GM23248 (cell line): ENCODE measurements around the gene HHIPL1. TPM values are rescaled to one million over a fixed set of nuclear protein-coding genes. Genes with fewer than 3 reads are reported as not detected.
A peak's percentile ranks its signal among the peaks of the same experiment; 100 is the strongest.

Experiments
- DNase-seq: peaks from one replicate; pipeline ENCODE4 v3.0.0-alpha.2; 2015
- H2AFZ ChIP-seq: fragments of 200-600 bp; sonication (generic); 2 replicates; pipeline ENCODE4 v1.6.1; 2016; ENCODE audit warnings: antibody characterized with exemption
- H3F3A ChIP-seq: fragments of 200-600 bp; sonication (generic); 2 replicates; pipeline ENCODE4 v1.6.1; 2016; ENCODE audit warnings: mild to moderate bottlenecking, antibody characterized with exemption, mixed run types; ENCODE audit not compliant: insufficient read depth
- H3K27ac ChIP-seq: fragments of 200-600 bp; sonication (generic); 2 replicates; pipeline ENCODE4 v1.5.1; 2016; ENCODE audit warnings: mild to moderate bottlenecking
- H3K27me3 ChIP-seq: fragments of 200-600 bp; sonication (generic); replicated peaks from 2 replicates; pipeline ENCODE4 v1.6.1; 2016; ENCODE audit warnings: mild to moderate bottlenecking; ENCODE audit not compliant: insufficient read depth
- H3K36me3 ChIP-seq: fragments of 200-600 bp; sonication (generic); 2 replicates; pipeline ENCODE4 v1.6.1; 2016; ENCODE audit warnings: low read depth, mild to moderate bottlenecking
- H3K4me1 ChIP-seq: fragments of 200-600 bp; sonication (generic); 2 replicates; pipeline ENCODE4 v1.6.1; 2016; ENCODE audit warnings: mild to moderate bottlenecking; ENCODE audit not compliant: insufficient read depth
- H3K4me2 ChIP-seq: fragments of 200-600 bp; sonication (generic); one replicate; pipeline ENCODE4 v1.6.1; 2016; ENCODE audit warnings: mild to moderate bottlenecking; ENCODE audit not compliant: unreplicated experiment
- H3K4me3 ChIP-seq: fragments of 200-600 bp; sonication (generic); 2 replicates; pipeline ENCODE4 v1.5.1; 2016; ENCODE audit warnings: mild to moderate bottlenecking
- H3K79me2 ChIP-seq: fragments of 200-600 bp; sonication (generic); 2 replicates; pipeline ENCODE4 v1.6.1; 2016; ENCODE audit warnings: mild to moderate bottlenecking; ENCODE audit not compliant: insufficient read depth
- H3K9ac ChIP-seq: fragments of 200-600 bp; sonication (generic); 2 replicates; pipeline ENCODE4 v1.6.1; 2016; ENCODE audit warnings: mild to moderate bottlenecking
- H3K9me2 ChIP-seq: fragments of 200-600 bp; sonication (generic); 2 replicates; pipeline ENCODE4 v1.6.1; 2016; ENCODE audit warnings: mixed run types, mild to moderate bottlenecking, moderate library complexity; ENCODE audit not compliant: insufficient read depth
- H3K9me3 ChIP-seq: fragments of 200-600 bp; sonication (generic); one replicate; pipeline ENCODE4 v1.6.1; 2017; ENCODE audit warnings: low read depth
- H4K20me1 ChIP-seq: fragments of 200-600 bp; sonication (generic); 2 replicates; pipeline ENCODE4 v1.6.0; 2016; ENCODE audit not compliant: insufficient read depth
- EZH2 ChIP-seq: fragments of 200-600 bp; sonication (generic); IDR thresholded peaks from 2 replicates; pipeline ENCODE4 v1.6.1; 2018; ENCODE audit warnings: antibody characterized with exemption, mild to moderate bottlenecking; ENCODE audit not compliant: insufficient read depth, poor library complexity, severe bottlenecking
- EZH2phosphoT487 ChIP-seq: fragments of 200-600 bp; sonication (generic); IDR thresholded peaks from 2 replicates; pipeline ENCODE4 v1.6.1; 2018; ENCODE audit warnings: antibody characterized with exemption, moderate library complexity, mild to moderate bottlenecking, low read depth; ENCODE audit not compliant: insufficient read depth
- WGBS, 2 experiments: methylation state at CpG; one replicate each; pipeline ENCODE4 v1.1.6; 2015 to 2017; ENCODE audit warnings: low lambda C conversion rate in 2 of 2, low coverage in 1 of 2; ENCODE audit errors: missing lambda C conversion rate in 2 of 2; 5-methylcytosine and 5-hydroxymethylcytosine counted together
- in situ Hi-C: fragments of 300-500 bp; cut with MboI; formaldehyde crosslinking; loops from 2 replicates; pipeline ENCODE4 v1.15.0; 2020
- polyA plus RNA-seq: library from polyadenylated mRNA; unstranded; fragments of >200 nt; fragmentation: Nextera tagmentation; extraction: Ambion mirVana; gene quantifications from 2 replicates; pipeline ENCODE4 v1.2.1, GENCODE V29; 2016
- total RNA-seq: library from RNA; depleted of rRNA; stranded (reverse); fragments of >200 nt; shearing (Covaris generic); gene quantifications from 2 replicates; pipeline ENCODE4 v1.2.3, GENCODE V29; 2014

The HHIPL1 gene
- total and polyA plus RNA-seq, 2 experiments from 2014 or later: 6.5 to 11.3 TPM

DNA sequence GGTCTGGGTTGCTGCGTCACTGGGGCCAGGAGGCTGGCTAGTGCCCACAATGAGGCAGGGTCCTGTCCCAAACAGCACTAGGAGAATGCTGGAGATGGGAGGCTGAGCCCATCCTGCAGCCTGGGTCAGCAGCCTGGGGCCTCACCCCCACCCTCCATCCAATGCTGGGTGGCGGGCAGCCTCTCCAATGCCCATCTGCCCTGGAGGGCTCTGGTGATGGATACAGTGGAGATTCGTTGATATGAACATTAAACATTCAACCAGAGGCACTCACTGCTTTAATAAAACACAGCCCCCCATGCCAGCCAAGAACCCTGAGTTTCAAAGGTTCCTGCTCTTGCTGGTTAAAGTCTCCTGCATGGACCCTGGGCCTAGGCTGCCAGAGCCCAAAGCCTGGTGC lies 19.5 kb upstream of the HHIPL1 start:
- in situ Hi-C loops: no loop called here
- 77 to 85% methylated on average over 3 of the region's 3 CpGs for WGBS, 2 experiments

DNA sequence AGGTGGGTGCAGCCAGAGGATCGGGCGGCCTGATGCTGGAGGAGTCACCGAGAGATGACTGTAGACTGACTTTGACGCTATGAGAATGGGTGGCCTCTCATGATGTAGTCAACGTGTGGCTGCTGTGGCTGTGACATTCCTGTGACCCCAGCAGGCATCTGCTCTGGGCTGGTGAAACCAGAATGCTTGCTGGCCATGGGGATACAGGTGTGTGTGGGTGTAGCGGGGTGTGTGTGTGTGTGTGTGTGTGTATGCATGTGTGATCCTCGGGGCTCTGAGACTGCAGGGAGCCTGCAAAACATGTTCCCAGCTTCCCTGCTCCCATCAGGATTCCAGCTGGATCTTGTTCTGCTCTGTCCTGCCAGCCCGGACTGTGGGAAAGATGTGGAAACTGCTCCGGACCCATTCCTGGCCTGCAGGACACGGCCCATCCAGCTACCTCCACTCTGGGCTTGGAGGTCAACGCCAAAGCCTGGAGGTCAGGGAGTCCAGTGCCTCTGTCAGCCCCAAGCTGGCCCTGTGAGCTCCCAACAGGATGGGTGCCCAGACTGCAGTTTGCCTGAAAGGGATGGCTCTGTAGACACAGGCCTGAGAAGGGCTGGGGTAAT lies 18.8 kb upstream of the HHIPL1 start:
- peaks cover 26% of the 10 kb centered on the region for H3K4me1 ChIP-seq
- no peaks in the 10 kb centered on the region for H3K27me3 ChIP-seq
- H3K4me3 ChIP-seq: no peak overlapping the region
- in situ Hi-C loops: no loop called here
- H2AFZ ChIP-seq: no peak overlapping the region
- H3K4me2 ChIP-seq: no peak overlapping the region
- no peaks in the 10 kb centered on the region for H3K36me3 ChIP-seq
- H3K79me2 ChIP-seq: no peaks in the 10 kb centered on the region
- no peaks in the 10 kb centered on the region for H3K9me3 ChIP-seq
- no peaks in the 10 kb centered on the region for H4K20me1 ChIP-seq
- no peak overlapping the region for H3K27ac ChIP-seq
- H3K9ac ChIP-seq: no peak overlapping the region
- H3K9me2 ChIP-seq: no peaks in the 10 kb centered on the region
- 80% methylated on average over 11 of the region's 11 CpGs for WGBS, 2 experiments
- peaks cover 21% of the 10 kb centered on the region for H3F3A ChIP-seq
- TF ChIP-seq EZH2: no peak
- no peak for TF ChIP-seq EZH2phosphoT487
- no peak for DNase-seq

More for the DNA sequence above, 19.5 kb upstream of the HHIPL1 start:
- no peak for TF ChIP-seq EZH2
- TF ChIP-seq EZH2phosphoT487: no peak
- Histone ChIP-seq H2AFZ (no peak overlapping the region), H3K27ac (no peak overlapping the region), H3K36me3 (no peaks in the 10 kb centered on the region), H3K9me3 (no peaks in the 10 kb centered on the region), H4K20me1 (no peaks in the 10 kb centered on the region), H3K27me3 (no peaks in the 10 kb centered on the region), H3K79me2 (no peaks in the 10 kb centered on the region), H3K4me1 (peaks cover 26% of the 10 kb centered on the region), H3K9ac (no peak overlapping the region), H3F3A (peaks cover 21% of the 10 kb centered on the region), H3K9me2 (no peaks in the 10 kb centered on the region), H3K4me2 (no peak overlapping the region), H3K4me3 (no peak overlapping the region)
- DNase-seq: no peak

GRCh38 chr14:99627100-99627499 lies 17.8 kb upstream of the HHIPL1 start:
- no peaks in the 10 kb centered on the region for H3K27me3 ChIP-seq
- H3K4me3 ChIP-seq: no peak overlapping the region
- TF ChIP-seq EZH2: no peak
- TF ChIP-seq EZH2phosphoT487: no peak
- H2AFZ ChIP-seq: no peak overlapping the region
- H3K36me3 ChIP-seq: no peaks in the 10 kb centered on the region
- H3K79me2 ChIP-seq: no peaks in the 10 kb centered on the region
- in situ Hi-C loops: no loop called here
- H3K9ac ChIP-seq: no peak overlapping the region
- no peaks in the 10 kb centered on the region for H3K9me3 ChIP-seq
- WGBS, 2 experiments: 76 to 84% methylated on average over 2 of the region's 2 CpGs
- no peak overlapping the region for H3K27ac ChIP-seq
- DNase-seq: no peak
- peaks cover 17% of the 10 kb centered on the region for H3F3A ChIP-seq
- H4K20me1 ChIP-seq: no peaks in the 10 kb centered on the region
- peaks cover 21% of the 10 kb centered on the region for H3K4me1 ChIP-seq
- H3K4me2 ChIP-seq: no peak overlapping the region
- H3K9me2 ChIP-seq: no peaks in the 10 kb centered on the region

DNA sequence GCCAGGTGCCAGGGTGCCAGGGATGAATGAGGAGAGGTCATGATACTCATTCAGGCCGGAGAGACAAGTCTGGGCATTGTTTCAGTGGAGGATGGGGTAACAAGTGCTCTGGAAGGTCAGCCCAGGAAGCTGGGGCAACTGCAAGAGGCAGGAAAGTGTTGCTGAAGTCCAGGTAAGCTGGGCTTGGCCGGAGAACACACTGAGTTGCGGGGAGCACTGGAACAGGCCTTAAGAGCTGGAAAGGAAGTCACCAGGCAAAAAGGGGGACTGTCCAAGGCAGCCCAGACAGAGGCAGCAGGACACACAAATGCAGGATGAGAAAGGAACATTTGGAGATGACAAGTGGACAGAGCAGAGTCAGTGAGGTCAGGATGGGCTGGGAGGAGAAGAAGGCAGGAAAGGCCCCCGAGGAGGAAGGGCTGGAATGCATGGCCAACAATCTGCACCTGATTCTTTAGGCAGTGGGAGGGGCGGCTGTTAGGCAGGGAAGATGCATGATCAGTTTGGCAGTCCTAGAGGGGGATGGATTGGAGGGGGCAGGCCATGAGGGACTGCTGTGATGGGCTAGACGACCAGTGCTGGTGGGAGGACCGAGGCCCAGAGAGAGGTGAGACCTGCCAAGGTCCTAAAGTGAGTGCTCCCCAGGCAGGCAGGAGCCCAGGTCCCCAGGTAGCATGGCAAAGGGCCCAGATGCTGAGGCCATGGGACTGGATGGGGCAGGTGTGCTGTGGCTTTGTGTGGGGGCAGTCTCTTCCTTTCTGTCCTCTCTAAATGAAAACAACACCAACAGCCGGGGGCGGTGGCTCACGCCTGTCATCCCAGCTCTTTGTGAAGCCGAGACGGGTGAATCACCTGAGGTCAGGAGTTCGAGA lies 17.2 kb upstream of the HHIPL1 start:
- Histone ChIP-seq H3K79me2 (no peaks in the 10 kb centered on the region), H3F3A (peaks cover 10% of the 10 kb centered on the region), H3K4me3 (no peak overlapping the region), H4K20me1 (no peaks in the 10 kb centered on the region), H3K36me3 (no peaks in the 10 kb centered on the region), H3K27me3 (no peaks in the 10 kb centered on the region), H3K4me1 (peaks cover 15% of the 10 kb centered on the region), H3K9me2 (no peaks in the 10 kb centered on the region), H3K9me3 (no peaks in the 10 kb centered on the region), H3K9ac (no peak overlapping the region), H3K27ac (no peak overlapping the region), H2AFZ (no peak overlapping the region), H3K4me2 (no peak overlapping the region)
- in situ Hi-C loops: no loop called here
- DNase-seq: peak; percentile 25
- WGBS, 2 experiments: 73% methylated on average over 13 of the region's 13 CpGs
- no peak for TF ChIP-seq EZH2phosphoT487
- no peak for TF ChIP-seq EZH2
